SU-DHL-6 (cell line): ENCODE measurements around the gene BLOC1S6.

Source experiments
- EZH2phosphoT487 ChIP-seq: fragments of 200-600 bp; sonication (generic), shearing (Covaris generic); conservative IDR thresholded peaks from 2 replicates; pipeline ENCODE4 v1.6.1; 2018; ENCODE audit warnings: mild to moderate bottlenecking, antibody characterized with exemption, low read length, moderate library complexity, mixed read lengths
- TF ChIP-seq, protein P1 (sequence below): fragments of 200-600 bp; sonication (generic); IDR thresholded peaks from one replicate; pipeline ENCODE4 v1.5.1; 2017; ENCODE audit warnings: antibody characterized with exemption, mild to moderate bottlenecking, low read length, moderate library complexity; ENCODE audit not compliant: insufficient read depth, poor library complexity, severe bottlenecking

DNA sequence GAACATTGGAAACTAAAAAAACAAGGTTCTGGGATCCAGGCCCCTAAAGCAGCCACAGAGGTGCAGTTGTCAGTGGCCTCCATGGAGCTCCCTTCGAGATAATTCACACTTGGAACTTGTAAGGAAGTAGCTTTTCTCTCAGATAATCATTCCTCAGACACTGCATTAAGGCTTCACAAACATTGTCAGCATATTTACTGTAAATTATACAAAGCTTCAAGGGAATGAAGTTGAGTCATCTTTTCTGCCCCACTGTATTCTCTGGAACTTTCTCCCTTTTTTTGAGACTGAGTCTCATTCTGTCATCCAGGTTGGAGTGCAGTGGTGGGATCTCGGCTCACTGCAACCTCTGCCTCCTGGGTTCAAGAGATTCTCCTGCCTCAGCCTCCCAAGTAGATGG, 7.1 kb downstream of the BLOC1S6 start:
- TF ChIP-seq, protein P1, sequence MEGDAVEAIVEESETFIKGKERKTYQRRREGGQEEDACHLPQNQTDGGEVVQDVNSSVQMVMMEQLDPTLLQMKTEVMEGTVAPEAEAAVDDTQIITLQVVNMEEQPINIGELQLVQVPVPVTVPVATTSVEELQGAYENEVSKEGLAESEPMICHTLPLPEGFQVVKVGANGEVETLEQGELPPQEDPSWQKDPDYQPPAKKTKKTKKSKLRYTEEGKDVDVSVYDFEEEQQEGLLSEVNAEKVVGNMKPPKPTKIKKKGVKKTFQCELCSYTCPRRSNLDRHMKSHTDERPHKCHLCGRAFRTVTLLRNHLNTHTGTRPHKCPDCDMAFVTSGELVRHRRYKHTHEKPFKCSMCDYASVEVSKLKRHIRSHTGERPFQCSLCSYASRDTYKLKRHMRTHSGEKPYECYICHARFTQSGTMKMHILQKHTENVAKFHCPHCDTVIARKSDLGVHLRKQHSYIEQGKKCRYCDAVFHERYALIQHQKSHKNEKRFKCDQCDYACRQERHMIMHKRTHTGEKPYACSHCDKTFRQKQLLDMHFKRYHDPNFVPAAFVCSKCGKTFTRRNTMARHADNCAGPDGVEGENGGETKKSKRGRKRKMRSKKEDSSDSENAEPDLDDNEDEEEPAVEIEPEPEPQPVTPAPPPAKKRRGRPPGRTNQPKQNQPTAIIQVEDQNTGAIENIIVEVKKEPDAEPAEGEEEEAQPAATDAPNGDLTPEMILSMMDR = no peak
- no peak for TF ChIP-seq EZH2phosphoT487
